ENCODE results near the gene KIFC1.
"Not testable (repeated sequence)": the region's sequence is repeated elsewhere in the genome, so short reads cannot be mapped to it uniquely, and the experiment has no call there.

The KIFC1 gene

DNA sequence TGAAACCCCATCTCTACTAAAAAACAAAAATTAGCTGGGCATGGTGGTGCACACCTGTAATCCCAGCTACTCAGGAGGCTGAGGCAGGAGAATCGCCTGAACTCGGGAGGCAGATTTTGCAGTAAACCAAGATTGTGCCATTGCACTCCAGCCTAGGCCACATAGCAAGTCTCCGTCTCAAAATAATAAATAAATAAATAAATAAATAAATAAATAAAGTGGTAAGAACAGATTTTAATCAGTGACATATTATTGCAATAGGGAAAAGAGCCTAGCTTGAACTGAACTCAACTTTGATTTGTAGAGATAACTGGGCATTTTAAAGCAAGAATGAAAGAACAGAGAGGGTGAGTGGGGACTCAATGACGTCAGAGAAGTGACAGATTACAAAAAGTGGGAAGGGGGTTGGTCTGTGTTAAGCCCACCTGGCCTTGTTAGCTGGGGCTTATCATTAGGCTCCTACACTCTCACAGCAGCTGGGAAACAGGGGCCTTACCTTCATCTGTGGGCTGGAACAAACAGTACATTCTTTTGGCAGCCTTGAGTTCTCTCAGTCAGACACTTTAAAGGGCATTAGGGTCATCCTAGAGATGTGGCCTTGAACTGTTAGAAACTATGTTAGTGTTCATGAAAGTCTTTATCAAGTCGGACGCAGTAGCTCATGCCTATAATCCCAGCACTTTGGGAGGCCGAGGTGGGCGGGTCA is 24.5 kb upstream of the KIFC1 start:
- no peaks in the 10 kb centered on the region for H3K9me3 ChIP-seq (replicated peaks; ENCODE audit: insufficient read depth, low read length)
- H3K4me2 ChIP-seq (ENCODE audit: low read depth, low read length) = no peak overlapping the region
- no peaks in the 10 kb centered on the region for H3K4me1 ChIP-seq (ENCODE audit: low read length)
- H3F3A ChIP-seq (ENCODE audit: insufficient read depth, low read length) = no peaks in the 10 kb centered on the region
- no peak for TF ChIP-seq EZH2 (optimal IDR thresholded peaks at IDR 0.05; ENCODE audit: low read depth, low read length)
- no peak for TF ChIP-seq EZH2phosphoT487 (IDR thresholded peaks at IDR 0.05; ENCODE audit: low read length)
- TF ChIP-seq, protein P1, sequence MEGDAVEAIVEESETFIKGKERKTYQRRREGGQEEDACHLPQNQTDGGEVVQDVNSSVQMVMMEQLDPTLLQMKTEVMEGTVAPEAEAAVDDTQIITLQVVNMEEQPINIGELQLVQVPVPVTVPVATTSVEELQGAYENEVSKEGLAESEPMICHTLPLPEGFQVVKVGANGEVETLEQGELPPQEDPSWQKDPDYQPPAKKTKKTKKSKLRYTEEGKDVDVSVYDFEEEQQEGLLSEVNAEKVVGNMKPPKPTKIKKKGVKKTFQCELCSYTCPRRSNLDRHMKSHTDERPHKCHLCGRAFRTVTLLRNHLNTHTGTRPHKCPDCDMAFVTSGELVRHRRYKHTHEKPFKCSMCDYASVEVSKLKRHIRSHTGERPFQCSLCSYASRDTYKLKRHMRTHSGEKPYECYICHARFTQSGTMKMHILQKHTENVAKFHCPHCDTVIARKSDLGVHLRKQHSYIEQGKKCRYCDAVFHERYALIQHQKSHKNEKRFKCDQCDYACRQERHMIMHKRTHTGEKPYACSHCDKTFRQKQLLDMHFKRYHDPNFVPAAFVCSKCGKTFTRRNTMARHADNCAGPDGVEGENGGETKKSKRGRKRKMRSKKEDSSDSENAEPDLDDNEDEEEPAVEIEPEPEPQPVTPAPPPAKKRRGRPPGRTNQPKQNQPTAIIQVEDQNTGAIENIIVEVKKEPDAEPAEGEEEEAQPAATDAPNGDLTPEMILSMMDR (IDR thresholded peaks at IDR 0.05; ENCODE audit: low read length) = no peak
- no peaks in the 10 kb centered on the region for H3K27me3 ChIP-seq (replicated peaks; ENCODE audit: insufficient read depth, low read length)
- H3K36me3 ChIP-seq (replicated peaks; ENCODE audit: insufficient read depth, low read length) = no peaks in the 10 kb centered on the region
- no peaks in the 10 kb centered on the region for H3K9me2 ChIP-seq (replicated peaks; ENCODE audit: insufficient read depth, low read length)
- H3K27ac ChIP-seq (ENCODE audit: low read length) = no peak overlapping the region
- no peak overlapping the region for H3K4me3 ChIP-seq (ENCODE audit: low read length)
- no peaks in the 10 kb centered on the region for H3K79me2 ChIP-seq (ENCODE audit: low read length)
- H2AFZ ChIP-seq (ENCODE audit: low read length) = no peak overlapping the region
- no peaks in the 10 kb centered on the region for H4K20me1 ChIP-seq (ENCODE audit: insufficient read depth, low read length)
- no peak overlapping the region for H3K9ac ChIP-seq (ENCODE audit: low read length)
- DNase-seq = no peak

DNA sequence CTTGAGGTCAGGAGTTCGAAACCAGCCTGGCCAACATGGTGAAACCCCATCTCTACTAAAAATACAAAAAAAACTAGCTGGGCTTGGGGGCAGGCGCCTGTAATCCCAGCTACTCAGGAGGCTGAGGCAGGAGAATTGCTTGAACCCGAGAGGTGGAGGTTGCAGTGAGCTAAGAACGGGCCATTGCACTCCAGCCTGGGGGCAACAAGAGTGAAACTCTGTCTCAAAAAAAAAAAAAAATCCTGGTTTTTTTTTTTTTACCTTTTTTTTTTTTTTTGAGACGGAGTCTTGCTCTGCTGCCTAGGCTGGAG is 24.0 kb upstream of the KIFC1 start:
- not testable (repeated sequence) for H2AFZ ChIP-seq (ENCODE audit: low read length); H3K4me3 ChIP-seq (ENCODE audit: low read length); H3K9me2 ChIP-seq (replicated peaks; ENCODE audit: insufficient read depth, low read length); H3K9me3 ChIP-seq (replicated peaks; ENCODE audit: insufficient read depth, low read length); H3K79me2 ChIP-seq (ENCODE audit: low read length); DNase-seq; H3K9ac ChIP-seq (ENCODE audit: low read length); H4K20me1 ChIP-seq (ENCODE audit: insufficient read depth, low read length); H3K27me3 ChIP-seq (replicated peaks; ENCODE audit: insufficient read depth, low read length); H3K4me1 ChIP-seq (ENCODE audit: low read length); H3K27ac ChIP-seq (ENCODE audit: low read length); H3K36me3 ChIP-seq (replicated peaks; ENCODE audit: insufficient read depth, low read length); H3K4me2 ChIP-seq (ENCODE audit: low read depth, low read length); H3F3A ChIP-seq (ENCODE audit: insufficient read depth, low read length)

DNA sequence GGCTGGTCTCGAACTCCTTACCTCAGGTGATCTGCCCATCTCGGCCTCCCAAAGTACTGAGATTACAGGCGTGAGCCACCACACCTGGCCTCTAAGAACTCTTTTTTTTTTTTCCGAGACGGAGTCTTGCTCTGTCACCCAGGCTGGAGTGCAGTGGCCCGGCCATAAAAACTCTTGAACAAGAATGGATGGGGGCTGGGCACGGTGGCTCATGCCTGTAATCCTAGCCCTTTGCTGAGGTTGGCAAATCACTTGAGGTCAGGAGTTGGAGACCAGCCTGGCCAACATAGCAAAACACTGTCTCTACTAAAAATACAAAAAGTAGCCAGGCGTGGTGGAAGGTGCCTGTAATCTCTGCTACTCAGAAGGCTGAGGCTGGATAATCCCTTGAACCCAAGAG is 19.7 kb upstream of the KIFC1 start:
- H3F3A ChIP-seq (ENCODE audit: insufficient read depth, low read length); H3K79me2 ChIP-seq (ENCODE audit: low read length): not testable (repeated sequence)

DNA sequence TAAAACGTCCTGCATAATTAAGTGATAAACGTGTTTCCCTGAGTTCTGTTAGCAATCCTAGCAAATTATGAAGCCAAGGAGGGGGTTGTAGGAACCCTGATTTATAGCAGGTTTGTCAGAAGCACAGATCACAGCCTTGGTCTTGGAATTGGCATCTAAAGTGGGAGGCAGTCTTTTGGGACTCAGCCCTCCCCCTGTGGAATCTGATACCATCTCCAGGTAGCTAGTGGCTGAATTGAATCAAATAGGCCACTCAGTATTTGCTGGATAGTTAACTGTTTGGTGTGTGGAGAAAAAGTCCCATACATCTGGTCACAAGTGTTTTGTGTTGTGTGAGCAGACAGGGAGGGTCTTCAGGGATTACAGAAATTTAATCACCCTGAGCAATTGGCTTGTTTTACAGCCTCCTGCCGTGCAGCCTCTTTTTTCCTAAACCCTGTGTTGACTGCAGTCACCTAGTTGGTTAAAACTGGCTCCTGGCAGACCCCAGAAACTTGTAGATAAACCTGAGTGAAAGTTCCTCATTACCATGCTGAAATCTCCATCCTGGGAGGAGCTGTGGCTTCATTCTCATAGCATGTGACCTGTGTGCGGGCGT is 19.0 kb upstream of the KIFC1 start:
- Histone ChIP-seq H3K4me1 (ENCODE audit: low read length) (no peaks in the 10 kb centered on the region), H3K4me2 (ENCODE audit: low read depth, low read length) (no peak overlapping the region), H4K20me1 (ENCODE audit: insufficient read depth, low read length) (no peaks in the 10 kb centered on the region), H3K9me2 (replicated peaks; ENCODE audit: insufficient read depth, low read length) (no peaks in the 10 kb centered on the region), H2AFZ (ENCODE audit: low read length) (no peak overlapping the region), H3K27ac (ENCODE audit: low read length) (no peak overlapping the region), H3K36me3 (replicated peaks; ENCODE audit: insufficient read depth, low read length) (no peaks in the 10 kb centered on the region), H3K4me3 (ENCODE audit: low read length) (no peak overlapping the region), H3K9ac (ENCODE audit: low read length) (no peak overlapping the region), H3F3A (ENCODE audit: insufficient read depth, low read length) (no peaks in the 10 kb centered on the region), H3K79me2 (ENCODE audit: low read length) (no peaks in the 10 kb centered on the region), H3K9me3 (replicated peaks; ENCODE audit: insufficient read depth, low read length) (no peaks in the 10 kb centered on the region), H3K27me3 (replicated peaks; ENCODE audit: insufficient read depth, low read length) (no peaks in the 10 kb centered on the region)
- no peak for TF ChIP-seq EZH2 (optimal IDR thresholded peaks at IDR 0.05; ENCODE audit: low read depth, low read length)
- TF ChIP-seq, protein P1 (IDR thresholded peaks at IDR 0.05; ENCODE audit: low read length) = no peak
- TF ChIP-seq EZH2phosphoT487 (IDR thresholded peaks at IDR 0.05; ENCODE audit: low read length) = no peak
- DNase-seq = no peak

More for the DNA sequence above, 19.7 kb upstream of the KIFC1 start:
- H3K4me2 ChIP-seq (ENCODE audit: low read depth, low read length); H3K9me2 ChIP-seq (replicated peaks; ENCODE audit: insufficient read depth, low read length); H3K36me3 ChIP-seq (replicated peaks; ENCODE audit: insufficient read depth, low read length); H4K20me1 ChIP-seq (ENCODE audit: insufficient read depth, low read length); H3K9ac ChIP-seq (ENCODE audit: low read length); H3K4me3 ChIP-seq (ENCODE audit: low read length); H3K4me1 ChIP-seq (ENCODE audit: low read length); DNase-seq; H3K27ac ChIP-seq (ENCODE audit: low read length); H3K27me3 ChIP-seq (replicated peaks; ENCODE audit: insufficient read depth, low read length); H2AFZ ChIP-seq (ENCODE audit: low read length); H3K9me3 ChIP-seq (replicated peaks; ENCODE audit: insufficient read depth, low read length): not testable (repeated sequence)

Measured in MM.1S (cell line).